NCI-H524 (cell line): Measurements from ENCODE around the gene USP7.
"Not testable (repeated sequence)": the region's sequence is repeated elsewhere in the genome, so short reads cannot be mapped to it uniquely, and the experiment has no call there.

ENCODE experiments used
- DNase-seq, 2 experiments: peaks; one replicate each; lab custom pipeline; 2025; lab: John Stamatoyannopoulos, UW

Gene USP7

DNA sequence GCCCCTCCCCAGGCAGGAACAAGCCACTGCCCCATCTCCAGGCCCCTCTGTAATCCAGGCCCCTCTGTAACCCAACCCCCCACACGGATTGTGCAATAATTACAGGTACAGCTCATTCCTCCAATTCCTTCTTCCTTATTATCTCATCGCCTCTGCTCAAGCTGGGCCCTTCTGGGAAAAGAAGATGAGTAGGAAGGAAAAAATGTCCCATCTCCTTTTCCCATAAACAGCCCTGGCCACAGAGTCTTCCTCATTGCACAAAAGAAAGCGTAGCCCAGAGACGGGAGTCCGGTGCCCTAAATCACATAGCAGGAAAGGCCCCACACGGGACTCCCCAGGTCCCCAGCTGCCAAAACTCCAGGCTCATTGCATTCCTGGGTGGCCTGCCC is 85.2 kb downstream of the USP7 start:
- DNase-seq: no peak

GRCh38 chr16:8877894-8878522 is 85.7 kb downstream of the USP7 start:
- no peak for DNase-seq

DNA sequence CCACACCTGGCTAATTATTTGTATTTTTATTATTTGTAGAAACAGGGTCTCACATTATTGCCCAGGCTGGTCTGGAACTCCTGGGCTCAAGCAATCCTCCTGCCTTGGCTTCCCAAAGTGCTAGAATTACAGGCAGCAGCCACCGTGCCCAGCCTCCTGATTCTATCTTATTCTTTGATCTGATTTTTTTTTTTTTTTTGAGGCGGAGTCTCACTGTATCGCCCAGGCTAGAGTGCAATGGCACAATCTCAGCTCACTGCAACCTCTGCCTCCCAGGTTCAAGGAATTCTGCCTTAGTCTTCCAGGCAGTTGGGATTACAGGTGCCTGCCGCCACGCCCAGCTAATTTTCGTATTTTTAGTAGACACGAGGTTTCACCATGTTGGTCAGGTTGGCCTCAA is 88.4 kb downstream of the USP7 start:
- not testable (repeated sequence) for DNase-seq

DNA sequence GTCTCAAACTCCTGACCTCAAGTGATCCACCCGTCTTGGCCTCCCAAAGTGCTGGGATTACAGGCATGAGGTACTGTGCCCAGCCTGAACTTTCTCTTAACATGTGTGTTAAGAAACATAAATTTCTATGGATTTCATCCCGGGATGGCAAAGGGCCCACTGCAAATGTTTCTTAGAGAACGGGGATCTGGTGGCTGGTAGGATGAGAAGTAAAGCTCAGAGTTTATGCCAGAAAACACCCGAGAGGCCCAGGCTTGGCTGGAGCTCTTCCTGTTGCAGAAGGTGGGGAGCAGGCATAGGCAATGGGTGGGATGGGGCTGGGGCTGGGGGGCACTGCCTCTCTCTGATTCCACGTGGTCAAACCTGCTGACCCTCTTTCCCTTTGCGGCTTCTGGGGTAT is 89.3 kb downstream of the USP7 start:
- DNase-seq: no peak

DNA sequence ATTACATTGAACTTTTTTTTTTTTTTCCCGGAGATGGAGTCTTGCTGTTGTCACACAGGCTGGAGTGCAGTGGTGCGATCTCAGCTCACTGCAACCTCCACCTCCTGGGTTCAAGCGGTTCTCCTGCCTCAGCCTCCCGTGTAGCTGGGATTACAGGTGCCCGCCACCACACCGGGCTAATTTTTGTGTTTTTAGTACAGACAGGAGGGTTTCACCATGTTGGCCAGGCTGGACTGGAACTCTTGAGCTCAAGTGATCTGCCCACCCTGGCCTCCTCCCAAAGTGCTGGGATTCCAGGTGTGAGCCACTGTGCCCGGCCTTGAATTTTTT is 89.9 kb downstream of the USP7 start:
- DNase-seq: not testable (repeated sequence)

DNA sequence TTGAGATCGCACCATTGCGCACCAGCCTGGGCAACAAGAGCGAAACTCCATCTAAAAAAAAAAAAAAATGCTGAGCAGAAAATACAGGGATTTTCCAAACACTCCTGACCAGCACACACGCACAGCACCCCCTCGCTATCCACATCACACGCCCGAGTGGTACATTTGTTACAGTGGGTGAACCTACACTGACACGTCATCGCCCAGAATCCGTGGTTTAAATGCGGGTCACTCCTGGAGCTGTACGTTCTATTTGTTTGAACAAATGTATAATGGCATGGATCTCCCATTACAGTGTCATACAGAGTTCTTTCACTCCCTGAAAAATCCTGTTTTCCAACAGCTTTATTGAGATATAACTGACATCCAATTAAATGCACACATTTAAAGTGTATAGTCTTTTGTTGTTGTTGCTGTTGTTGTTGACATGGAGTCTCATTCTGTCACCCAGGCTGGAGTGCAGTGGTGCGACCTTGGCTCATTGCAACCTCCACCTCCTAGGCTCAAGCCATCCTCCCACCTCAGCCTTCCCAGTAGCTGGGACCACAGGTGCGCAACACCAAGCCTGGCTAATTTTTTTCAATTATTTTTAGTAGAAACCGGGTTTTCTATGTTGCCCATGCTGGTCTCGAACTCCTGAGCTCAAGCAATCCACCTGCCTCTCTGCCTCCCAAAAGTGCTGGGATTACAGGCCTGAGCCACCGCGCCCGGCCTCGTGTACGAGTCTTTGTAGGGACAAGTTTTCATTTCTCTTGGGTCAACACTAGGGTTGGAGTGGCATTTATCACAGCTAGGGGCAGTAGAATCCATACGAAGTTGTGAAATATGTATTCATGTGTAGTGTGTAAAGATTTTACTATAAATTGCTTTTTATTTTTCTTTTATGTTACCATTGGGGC is 90.5 kb downstream of the USP7 start:
- DNase-seq: peak in 1 of 2 experiments; percentile 30

DNA sequence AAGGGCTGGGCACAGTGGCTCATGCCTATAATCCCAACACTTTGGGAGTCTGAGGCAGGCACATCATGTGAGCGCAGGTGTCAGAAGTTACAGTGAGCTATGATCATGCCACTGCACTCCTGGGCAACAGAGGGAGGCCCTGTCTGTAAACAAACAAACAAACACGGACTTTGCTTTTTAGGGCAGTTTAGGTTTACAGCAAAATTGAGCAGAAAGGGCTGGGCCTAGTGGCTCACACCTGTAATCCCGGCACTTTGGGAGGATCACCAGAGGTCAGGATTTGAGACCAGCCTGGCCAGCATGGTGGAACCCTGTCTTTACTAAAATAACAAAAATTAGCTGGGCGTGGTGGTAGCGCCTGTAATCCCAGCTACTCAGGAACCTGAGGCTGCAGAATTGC is 91.6 kb downstream of the USP7 start:
- DNase-seq: no peak

DNA sequence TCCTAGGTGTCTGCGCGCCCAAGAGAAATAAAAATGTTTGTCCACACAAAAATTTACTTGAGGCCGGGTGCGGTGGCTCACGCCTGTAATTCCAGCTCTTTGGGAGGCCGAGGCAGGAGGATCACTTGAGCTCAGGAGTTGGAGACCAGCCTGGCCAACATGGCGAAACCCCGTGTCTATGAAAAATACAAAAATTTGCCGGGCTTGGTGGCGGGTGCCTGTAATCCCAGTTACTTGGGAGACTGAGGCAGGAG is 93.8 kb downstream of the USP7 start:
- DNase-seq: not testable (repeated sequence)

DNA sequence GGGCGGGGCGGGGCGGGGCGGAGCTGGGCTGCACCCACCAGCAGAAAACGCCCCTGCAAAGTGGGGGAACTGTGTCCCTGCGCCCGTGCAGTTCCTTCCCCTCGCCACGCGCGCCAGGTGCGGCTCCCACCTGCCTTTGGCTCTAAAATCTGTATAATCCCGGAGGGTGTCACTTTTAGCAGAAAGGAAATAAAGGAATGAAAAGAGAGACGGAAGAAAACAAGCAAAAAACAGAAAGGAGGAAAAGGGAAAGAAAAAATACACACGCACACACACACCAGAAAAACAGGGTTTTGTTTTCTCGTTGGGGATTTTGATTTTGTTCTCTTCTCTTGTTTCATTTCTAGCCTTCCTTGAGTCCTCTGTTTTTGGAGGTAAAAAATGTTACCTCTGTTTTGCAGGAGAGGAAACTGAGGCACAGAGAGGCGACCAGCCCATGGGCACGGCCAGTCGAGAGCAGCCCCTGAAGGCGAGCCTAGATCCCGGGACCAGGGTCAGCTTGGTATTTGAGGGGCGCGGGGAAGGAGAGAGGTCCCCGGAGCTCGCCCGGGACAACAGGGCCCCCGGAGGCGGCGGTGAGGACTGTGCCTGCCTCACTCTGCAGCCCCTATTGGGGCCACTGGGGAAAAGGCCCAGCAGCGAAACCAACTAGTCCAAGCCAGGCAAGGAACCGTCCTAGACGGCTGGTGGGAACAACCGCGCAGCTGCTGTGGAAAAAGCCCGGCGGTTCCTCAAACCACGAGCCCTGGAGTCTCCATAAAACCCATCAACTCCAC is 94.3 kb downstream of the USP7 start:
- peak in 1 of 2 experiments; percentile 48 for DNase-seq

DNA sequence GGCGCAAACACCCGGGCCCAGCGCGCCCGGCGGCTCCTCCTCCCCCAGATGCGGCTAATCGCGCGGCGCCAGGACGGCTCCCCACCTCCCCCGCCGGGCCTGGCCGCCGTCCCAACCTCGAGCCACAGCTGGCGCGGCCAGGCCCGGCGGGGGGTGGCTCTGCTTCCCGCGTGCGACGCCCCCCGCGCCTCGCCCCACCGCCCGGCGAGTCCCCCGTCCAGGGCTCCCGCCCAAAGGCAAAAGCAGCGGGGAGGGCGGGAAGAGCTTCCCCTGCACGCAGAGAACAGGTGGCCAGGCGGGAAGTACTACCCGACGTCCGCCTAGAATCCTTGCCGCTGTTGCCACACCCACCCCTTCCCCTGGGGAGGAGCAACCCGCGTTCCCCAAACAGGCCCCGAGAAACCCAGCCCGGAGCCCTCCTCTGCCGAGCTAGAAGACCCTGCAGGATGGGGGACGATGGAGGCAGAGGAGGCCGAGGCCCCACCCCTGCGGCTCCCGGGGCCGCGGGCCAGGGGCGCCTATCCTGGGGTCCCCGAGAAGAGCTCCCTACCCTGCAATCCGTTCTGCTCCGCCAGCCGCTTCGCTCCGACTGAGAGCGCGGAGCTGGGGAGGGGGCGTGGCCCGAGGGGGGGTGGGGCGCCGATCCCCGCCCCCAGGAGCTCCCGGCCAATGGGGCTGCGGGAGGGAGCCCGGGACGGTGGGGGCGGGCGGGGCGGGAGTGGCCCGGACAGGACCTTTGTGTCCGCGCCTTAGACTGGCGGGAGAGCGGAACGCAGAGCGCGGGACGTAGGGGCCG is 95.1 kb downstream of the USP7 start, which contains the start of gene CARHSP1:
CARHSP1 (minus strand) TSS at position 591 of the 796 bp plus-strand sequence. CDS start 9,678 bp downstream, outside the sequence.
- peak; percentile 94 for DNase-seq

DNA sequence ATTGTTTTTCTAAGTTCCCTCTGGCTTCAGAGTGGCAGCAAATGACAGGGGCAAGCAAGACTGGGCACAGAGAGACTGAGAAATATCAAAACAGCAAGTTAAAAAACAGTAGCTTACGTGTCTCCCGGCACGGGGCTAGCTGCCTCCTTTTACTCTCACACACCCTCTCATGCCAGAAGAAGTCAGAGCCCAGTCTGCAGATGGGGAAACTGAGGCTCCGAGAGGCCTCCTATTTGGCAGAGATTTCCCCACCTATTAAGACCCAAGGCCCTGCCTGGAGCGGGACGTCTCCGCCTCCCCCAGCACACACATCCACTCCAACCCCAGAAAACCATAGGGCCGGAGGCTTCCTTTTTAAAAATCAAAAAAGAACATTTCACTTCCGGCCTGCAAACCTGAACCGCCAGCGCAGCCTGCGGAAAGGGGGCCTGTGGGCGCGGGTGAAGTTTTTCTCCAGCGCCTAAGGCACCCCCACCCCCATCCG is 95.7 kb downstream of the USP7 start:
- peak in 1 of 2 experiments; percentile 49 for DNase-seq

DNA sequence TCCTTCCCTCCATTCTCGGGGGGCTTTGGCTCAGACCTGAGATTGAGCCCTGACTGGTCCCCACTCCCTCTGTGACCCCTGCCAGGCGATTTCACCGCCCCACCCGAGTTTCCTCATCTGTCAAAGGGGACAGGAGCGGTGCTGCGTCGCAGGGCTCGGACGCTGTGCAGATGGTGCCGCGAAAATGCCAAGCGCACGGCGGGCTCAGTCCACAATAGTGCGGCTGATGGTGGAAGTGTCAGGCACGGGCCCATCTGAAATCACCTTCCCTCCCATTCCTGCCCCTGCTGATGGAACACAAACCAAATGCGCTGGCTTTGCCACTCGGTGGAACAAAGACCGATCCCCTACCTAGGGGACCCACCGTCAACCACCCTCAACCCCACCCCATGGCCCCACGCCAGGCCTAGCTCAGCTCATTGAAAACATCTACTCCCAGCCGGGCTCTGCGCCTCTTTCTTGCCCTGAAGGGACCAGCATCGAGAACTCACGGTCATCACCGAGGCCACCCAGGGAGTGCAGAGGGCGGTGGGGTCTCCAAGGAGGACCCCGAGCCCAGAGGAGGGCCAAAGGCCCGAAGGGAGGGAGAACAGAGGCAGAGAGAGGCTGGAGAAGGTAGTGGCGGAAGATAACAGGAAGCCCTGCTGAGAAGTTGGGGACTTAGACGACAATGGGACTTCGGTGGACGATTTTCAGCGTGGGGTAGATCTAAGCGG is 96.3 kb downstream of the USP7 start:
- peak in 1 of 2 experiments; percentile 49 for DNase-seq

DNA sequence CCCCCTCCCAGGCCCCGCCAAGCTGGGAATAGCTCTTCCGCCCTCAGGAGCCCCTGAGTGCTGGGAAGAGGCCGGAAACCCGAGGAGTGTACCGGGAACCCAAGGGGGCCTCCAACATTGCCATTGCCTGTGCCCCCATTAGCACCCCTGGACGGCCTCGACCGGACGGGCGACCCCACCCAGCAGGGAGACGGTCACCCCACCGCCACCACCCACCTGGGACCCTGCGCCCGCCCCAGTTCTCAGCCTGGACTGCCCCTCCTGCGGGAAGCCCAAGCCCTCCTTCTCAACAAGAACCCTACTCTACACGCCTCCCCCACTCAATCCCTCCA is 96.9 kb downstream of the USP7 start:
- no peak for DNase-seq

DNA sequence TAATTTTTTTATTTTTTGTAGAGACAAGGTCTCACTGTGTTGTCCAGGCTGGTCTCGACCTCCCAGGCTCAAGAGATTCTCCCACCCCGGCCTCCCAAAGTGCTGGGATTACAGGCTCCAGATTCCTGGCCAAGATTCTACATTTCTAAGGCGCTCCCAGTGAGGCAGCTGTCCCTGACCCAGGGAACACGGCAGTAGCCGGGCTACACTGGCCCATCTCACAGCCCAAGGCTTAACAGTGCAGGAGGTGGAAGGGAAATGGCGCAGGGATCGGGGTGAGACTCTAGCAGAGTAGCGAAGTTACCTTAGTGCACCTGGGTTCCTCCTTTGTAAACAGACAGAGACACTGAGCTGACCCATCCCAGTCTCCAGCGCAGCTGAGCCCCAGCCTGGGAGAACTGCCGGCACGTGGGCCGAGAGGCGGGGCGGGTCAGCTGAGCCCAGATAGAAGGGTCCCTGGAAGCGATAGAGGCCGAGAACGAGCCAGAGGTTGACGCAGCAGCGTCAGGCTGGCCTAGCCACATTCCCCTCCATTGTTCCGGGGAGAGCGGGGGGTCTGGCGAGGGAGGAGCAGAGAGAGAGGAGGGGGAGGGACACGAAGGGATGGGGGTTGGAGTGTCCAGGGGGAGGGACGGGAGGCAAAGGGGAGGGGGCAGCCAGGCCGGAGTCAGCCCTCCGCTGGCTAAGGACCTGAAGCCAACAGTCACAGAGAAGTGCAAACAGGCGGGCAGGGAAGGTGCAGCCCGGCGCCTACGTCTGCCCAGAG is 97.4 kb downstream of the USP7 start:
- no peak for DNase-seq

DNA sequence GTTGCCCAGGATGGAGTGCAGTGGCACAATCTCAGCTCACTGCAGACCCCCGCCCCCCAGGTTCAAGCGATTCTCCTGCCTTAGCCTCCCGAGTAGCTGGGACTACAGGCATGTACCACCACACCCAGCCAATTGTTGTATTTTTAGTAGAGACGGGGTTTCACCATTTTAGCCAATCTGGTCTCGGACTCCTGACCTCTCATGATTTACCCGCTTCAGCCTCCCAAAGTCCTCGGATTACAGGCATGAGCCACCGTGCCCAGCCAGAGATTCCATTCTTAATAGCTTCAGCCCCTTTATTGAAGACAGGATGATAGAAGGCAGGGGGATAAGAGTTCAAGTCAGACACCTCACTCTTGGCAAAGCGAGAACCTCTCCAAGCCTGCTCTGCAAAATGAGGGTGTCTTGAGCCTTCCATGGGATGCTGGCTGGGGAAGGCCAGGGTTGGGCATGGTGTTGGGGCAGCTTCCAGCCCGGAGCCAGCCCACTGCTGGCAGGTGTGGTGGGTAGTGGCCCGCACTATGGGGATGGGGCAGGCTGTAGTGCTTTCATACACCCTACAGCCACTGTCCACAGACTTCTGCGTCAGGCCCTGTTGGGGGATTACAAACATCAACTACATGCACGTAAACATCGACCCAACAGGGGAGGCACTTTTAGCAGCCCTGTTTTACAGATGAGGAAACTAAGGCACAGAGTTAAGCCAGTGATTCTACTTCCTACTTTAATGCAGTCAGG is 98.4 kb downstream of the USP7 start:
- DNase-seq: no peak

DNA sequence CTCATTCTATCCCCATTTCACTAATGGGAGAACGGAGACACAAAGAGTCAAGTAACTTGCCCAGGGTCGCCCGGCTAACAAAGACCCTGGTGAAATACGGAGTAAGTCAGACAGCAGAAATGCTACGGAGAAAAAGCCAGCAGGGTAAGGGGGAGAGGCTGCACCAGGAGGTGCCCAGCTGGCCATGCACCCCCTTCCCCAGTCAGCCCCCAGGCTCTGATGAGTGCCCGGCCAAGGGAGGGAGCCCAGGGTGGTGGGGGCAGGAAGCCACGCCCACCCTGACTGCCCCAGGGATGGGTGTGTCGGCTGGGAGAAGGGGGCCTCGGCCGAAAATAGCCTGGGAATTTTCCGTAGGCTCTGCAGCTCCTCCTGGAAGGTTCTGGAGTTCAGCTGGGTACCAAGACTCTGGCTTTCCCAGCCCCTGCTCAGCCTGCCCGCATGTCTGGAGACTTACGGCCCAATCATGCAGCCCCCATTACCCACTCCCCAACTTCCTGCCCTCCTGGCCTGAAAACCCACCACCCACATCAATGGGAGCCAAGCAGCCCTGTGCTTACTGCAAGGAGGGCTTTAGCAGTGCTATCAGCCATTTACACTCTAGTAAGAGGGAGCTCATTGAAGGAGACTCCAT is 99.1 kb downstream of the USP7 start:
- no peak for DNase-seq

DNA sequence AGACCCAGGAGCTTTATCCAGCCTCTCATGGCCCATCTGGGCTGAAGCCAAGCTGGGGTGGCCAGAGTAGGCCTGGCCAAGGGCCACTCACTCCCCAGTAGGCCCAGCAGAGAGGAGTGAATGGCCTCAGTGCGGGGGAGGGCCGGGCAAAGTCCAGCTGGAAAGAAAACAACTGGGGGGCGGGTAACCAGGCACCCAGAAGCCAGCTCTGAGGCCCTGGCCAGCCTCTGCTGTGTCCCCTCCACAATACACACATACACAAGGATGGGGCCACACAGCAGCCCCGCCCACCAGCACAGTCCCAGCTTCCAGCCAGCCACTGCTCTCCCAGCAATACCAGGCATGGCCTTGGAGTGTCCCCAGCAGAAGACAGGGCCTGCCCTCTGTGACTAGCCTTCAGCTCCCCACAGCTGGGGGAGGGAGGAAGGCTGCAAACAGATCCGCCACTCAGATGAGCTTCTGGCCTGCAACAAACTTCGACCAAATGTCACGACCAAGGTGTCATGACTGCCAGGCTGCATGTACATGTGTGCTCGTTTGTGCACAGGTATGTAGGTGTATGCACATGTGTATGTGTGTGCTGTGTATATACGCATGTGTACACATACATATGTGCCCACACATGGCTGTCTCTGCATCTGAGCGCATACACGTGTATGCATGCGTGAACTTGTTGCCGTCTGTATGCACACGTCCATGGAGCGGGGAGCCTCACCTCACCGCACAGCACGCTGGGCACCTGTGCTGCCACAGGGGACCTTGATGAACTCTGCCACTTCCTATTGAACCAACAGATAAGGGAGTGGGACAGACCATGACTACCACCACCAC is 99.9 kb downstream of the USP7 start:
- DNase-seq: peak in 1 of 2 experiments; percentile 22

DNA sequence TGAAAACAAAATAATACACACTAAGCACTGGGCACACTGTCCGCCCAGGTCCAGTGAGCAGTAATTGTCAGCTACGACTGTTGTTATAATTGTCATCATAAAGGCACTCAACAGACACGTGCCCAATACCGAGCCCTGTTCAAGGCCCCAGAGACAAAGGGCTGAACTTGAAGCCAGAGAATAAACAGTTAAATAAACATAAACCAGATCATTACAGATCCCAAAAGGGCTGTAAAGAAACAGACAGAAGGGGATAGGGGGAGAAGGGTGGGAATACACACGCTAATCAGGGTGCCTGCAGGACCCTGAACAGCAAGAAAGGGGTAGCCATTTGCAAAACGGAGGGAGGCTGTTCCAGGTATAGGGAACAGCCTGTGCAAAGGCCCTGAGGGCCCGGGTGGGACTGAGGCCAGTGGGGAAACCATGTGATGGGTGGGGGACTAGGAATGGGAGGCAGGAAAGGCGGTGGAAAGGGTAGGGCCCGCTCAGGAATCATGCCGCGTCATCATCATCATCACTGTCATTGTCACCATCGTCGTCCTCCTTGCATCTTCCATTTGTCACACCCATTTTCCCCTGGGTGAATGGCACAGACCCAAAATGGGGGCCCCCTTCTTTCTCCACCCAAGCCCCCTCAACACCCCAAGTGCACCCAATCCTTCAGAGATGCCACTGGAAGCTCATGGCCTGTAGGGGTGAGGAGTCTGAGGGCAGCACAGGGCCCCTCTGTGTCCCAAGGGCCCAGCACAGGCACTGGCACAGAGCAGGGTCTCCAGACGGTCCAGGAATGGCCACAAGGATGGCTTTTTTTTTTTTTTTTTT is 101.2 kb downstream of the USP7 start:
- no peak for DNase-seq
